OCI-LY1 (cell line): ENCODE measurements around the gene ZFP1.

ENCODE experiments used
- CTCF ChIP-seq: fragments of 200-600 bp; sonication (generic), shearing (Covaris generic); IDR thresholded peaks from 2 replicates; pipeline ENCODE4 v1.5.1; 2017; ENCODE audit warnings: mild to moderate bottlenecking, antibody characterized with exemption, low read length, moderate library complexity, mixed read lengths
- EZH2 ChIP-seq: fragments of 200-600 bp; sonication (generic), shearing (Covaris generic); IDR thresholded peaks from 2 replicates; pipeline ENCODE4 v1.8.0; 2017; ENCODE audit warnings: borderline replicate concordance, mixed run types, mild to moderate bottlenecking, antibody characterized with exemption, low read length, moderate library complexity, mixed read lengths

GRCh38 chr16:75192606-75193264, 44.4 kb downstream of the ZFP1 start:
- TF ChIP-seq EZH2 (no peak), CTCF (no peak)
